Measurements from ENCODE around the gene ABHD1.
"Not testable (repeated sequence)": the region's sequence is repeated elsewhere in the genome, so short reads cannot be mapped to it uniquely, and the experiment has no call there.

ABHD1 gene

DNA sequence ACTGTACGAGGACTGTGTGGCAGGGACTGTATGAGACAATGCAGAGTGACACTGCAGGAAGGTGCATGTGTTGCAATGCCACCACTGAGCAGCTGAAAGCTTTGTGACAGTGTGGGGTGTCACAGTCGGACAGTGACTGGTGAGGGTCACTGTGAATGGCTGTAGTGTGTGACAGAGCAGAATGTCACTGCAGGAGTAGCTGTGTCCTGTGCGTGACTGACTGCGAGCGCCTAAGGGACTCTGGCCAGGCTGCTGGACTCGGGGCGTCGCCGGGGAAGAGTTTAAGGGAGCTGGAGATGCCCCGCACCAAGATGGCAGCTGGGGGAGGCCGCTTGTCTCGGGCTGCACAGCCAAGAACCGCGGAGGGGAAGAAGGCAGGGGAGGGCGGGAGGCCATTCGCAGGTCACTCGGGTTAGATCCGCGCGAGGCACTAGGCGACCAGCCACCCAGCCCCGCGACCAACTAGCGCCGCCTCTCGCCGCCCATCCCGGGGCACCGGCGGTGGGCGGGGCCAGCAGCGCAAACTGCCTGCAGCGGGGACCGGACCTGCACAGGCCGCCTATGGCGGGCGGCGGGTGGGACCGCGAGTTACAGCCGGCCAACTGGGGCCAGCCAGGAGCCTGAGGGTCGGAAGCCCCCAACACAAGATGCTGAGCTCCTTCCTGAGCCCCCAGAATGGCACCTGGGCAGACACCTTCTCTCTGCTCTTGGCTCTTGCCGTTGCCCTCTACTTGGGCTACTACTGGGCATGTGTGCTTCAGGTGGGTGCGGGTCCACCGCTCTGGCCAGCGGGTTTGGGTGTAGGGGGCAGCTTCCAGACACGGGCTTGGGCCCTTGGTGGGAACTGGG is at the start of gene ABHD1:
Gene ABHD1 (plus strand): TSS at position 514 of the 849 bp plus-strand sequence. CDS start 134 bp downstream, at position 648.
- peak; percentile 72 for DNase-seq (ENCODE audit: low spot score)

DNA sequence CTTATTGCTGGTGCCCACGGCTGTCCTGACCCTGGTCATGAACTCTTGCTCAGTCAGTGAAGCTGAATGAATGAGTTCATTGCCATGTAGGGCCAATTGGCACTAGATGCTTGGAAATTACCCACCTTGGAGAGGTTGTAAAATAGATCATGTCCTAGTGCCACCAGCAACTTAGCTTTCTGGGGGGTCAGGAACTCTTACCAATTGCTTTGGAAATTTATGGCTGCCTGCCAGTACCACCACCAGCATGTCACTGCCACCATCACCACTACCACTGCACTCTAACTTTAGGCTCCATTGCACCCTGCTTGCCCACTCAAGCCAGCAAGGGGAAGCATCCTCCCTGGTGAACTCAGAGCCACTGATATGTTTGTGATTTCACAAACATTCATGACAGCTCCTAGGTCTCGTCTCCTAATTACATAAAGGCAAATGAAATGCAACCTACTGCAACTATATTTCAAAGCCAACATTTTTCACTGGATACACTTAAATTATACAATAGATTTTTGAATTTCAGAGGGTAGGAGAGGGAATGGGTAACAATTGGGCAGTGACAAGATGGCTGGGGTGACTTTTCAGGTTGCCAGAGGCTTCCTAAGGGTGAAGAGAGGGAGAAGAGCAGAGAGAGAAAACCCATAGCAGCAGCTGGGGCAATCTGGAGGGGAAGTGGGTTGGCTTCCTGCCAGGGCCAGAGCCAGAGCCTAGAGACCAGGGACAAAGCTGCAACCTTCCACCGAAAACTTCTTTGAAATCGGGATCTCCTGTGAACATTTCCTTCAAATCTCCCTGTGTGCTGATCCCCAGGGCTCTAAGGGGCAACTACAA is 48.7 kb upstream of the ABHD1 start:
- DNase-seq (ENCODE audit: low spot score), result no peak

DNA sequence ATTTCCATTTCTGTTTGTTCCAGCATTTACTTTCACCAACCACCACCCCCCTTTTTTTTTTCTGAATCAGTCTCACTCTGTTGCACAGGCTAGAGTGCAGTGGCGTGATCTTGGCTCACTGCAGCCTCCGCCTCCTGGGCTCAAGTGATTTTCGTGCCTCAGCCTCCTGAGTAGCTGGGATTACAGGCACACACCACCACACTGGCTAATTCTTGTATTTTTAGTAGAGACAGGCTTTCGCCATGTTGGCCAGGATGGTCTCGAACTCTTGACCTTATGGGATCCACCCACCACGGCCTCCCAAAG is 48.1 kb upstream of the ABHD1 start:
- DNase-seq (ENCODE audit: low spot score), result not testable (repeated sequence)

DNA sequence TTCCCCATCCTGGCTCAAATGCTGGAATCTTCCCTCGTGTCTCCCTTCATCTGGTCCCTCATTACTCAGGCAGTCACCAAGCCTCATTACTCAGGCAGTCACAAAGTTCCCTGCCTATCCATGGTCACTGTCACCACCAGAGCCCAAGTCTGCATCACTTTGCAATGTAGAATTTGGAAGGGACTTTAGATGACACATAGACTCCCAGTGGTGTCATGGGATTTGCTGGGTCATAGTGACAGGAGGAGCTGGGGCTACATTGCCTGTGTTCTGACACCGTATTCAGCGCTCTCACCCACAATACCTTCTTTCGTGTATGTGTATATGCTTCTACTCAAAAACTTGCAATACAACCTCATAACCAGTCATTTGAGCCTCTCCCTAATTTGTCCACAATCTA is 47.3 kb upstream of the ABHD1 start:
- DNase-seq (ENCODE audit: low spot score), result no peak

DNA sequence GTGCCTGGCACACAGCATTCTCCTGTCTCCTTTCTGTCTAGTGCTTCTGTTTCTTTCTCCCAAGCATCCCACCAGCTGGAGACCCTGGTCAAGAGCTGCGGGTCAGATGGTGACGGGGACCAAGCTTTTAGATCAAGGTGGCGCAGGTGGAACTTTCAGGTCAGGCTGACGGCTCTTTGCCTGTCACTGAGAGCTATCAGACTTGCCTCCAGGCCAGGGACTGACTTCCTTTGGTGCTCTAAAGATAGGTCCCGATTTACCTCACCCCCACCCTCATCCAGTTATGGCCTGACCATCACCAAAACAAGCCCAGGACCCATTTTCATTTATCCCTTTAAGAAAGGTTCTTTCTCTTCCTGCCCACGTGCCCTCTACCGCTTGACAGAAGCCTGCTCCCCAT is 46.4 kb upstream of the ABHD1 start:
- no peak for DNase-seq (ENCODE audit: low spot score)

DNA sequence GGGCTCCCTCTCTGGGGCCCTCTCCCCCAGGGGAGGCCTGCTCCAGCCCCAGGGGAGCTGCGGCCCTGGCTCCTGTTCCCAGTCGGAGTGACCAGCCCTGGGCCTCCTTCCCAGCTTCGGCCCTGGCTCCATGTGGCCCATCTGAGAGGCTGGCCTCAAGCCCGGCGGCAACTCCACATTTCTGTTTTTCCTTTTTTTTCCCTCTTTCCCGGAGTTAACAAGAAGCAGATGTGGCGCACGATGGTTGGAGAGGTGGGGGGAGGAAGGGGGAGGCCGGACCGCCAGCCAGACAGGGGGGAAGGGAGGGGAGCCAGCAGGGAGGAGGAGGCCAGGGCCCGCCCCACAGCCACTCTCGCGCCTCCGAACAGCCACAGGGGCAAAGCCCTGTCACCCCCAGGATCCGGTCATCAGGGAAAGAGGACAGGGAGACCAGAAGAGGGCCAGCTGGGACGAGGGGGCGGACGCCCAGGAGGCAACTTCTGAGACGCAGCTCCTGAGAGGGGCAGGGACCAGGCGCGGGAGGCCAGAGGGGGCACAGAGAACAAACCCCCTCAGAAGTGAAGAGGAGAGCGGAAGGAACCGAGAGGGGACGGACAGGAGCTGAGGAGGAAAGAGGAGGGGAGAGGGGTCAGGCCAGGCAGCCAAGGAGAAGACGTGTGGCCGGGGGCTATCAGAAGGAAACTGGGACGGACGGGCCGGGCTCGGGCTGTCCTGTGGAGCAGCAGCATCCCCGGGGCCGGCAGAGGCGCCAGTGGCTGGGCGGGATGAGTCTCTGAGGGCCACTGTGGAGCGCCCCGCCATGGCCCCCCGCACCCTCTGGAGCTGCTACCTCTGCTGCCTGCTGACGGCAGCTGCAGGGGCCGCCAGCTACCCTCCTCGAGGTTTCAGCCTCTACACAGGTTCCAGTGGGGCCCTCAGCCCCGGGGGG is 45.1 kb upstream of the ABHD1 start, which contains the start of gene EMILIN1:
Gene EMILIN1 (plus strand): TSS at position 349 of the 928 bp plus-strand sequence. CDS start 451 bp downstream, at position 800.
- DNase-seq (ENCODE audit: low spot score), result no peak

DNA sequence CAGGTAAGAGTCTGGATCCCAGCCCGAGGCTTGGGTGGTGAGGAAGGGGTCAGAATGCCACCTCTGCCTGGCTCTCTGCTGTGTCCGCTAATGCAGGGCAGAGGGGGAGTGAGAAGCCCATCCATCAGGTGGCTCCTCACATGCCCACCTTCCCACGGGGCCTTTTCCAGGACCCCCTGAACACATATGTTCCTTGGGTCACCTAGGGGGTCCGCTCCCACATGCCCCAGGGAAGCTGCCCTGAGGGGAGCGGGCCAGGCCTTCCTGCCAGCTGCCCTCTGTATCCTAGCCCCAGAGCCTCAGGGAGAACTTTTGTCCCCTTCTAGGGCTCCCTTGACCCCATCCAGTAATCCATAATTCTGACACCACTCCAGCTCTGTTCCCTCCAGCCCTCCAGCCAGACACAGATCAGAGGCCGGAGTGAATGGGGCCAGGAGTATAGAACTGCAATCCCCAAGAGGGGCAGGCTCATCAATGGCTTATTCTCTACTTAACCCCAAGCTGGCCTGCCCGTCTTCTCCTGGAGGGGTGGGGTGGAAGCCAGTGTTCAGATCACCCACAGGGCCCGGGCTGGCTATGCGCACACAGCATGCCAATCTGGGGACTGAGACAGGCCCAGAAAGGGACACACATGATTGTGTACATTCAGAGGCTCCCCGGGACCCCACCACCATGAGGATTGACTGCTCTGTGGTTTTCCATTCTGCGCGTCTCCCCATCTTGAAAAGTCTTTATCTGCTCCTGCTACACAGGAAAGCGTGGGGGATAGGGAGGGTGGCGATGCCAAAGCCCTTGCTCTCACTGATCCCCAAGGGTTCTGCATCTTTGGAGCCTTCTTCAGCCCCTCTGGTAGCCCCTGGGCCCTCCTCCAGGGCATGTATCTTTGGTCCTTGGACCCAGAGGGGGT is 44.1 kb upstream of the ABHD1 start:
- DNase-seq (ENCODE audit: low spot score), result no peak

DNA sequence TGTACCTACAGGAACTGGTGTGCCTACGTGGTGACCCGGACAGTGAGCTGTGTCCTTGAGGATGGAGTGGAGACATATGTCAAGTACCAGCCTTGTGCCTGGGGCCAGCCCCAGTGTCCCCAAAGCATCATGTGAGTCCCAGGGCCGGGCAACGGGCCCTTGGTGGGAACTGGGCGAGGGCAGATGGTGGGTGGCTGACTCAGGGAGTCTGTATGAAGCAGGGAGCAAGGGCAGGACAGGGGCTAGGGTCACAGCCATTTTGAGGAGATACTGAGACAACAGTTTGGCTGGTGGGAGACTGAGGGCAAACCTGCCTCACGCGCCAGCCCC is 43.5 kb upstream of the ABHD1 start:
- no peak for DNase-seq (ENCODE audit: low spot score)

DNA sequence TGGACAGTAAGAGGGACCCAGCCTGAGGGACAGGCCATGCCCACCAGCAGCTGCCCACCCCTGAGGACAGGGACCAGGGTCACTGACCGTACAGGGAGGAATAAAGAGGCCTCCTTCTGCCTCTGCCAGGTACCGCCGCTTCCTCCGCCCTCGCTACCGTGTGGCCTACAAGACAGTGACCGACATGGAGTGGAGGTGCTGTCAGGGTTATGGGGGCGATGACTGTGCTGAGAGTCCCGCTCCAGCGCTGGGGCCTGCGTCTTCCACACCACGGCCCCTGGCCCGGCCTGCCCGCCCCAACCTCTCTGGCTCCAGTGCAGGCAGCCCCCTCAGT is 43.0 kb upstream of the ABHD1 start:
- no peak for DNase-seq (ENCODE audit: low spot score)

DNA sequence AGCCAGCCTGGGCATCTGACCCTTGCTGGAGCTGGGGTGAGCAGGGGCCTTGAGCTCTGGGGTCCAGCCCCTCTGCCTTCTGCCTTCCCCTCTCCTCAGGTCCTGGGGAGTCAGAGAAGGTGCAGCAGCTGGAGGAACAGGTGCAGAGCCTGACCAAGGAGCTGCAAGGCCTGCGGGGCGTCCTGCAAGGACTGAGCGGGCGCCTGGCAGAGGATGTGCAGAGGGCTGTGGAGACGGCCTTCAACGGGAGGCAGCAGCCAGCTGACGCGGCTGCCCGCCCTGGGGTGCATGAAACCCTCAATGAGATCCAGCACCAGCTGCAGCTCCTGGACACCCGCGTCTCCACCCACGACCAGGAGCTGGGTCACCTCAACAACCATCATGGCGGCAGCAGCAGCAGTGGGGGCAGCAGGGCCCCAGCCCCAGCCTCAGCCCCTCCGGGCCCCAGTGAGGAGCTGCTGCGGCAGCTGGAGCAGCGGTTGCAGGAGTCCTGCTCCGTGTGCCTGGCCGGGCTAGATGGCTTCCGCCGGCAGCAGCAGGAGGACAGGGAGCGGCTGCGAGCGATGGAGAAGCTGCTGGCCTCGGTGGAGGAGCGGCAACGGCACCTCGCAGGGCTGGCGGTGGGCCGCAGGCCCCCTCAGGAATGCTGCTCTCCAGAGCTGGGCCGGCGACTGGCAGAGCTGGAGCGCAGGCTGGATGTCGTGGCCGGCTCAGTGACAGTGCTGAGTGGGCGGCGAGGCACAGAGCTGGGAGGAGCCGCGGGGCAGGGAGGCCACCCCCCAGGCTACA is 41.4 kb upstream of the ABHD1 start:
- no peak for DNase-seq (ENCODE audit: low spot score)

DNA sequence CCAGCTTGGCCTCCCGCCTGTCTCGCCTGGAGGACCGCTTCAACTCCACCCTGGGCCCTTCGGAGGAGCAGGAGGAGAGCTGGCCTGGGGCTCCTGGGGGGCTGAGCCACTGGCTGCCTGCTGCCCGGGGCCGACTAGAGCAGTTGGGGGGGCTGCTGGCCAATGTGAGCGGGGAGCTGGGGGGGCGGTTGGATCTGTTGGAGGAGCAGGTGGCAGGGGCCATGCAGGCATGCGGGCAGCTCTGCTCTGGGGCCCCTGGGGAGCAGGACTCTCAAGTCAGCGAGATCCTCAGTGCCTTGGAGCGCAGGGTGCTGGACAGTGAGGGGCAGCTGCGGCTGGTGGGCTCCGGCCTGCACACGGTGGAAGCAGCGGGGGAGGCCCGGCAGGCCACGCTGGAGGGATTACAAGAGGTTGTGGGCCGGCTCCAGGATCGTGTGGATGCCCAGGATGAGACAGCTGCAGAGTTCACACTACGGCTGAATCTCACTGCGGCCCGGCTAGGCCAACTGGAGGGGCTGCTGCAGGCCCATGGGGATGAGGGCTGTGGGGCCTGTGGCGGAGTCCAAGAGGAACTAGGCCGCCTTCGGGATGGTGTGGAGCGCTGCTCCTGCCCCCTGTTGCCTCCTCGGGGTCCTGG is 40.7 kb upstream of the ABHD1 start:
- DNase-seq (ENCODE audit: low spot score), result no peak

DNA sequence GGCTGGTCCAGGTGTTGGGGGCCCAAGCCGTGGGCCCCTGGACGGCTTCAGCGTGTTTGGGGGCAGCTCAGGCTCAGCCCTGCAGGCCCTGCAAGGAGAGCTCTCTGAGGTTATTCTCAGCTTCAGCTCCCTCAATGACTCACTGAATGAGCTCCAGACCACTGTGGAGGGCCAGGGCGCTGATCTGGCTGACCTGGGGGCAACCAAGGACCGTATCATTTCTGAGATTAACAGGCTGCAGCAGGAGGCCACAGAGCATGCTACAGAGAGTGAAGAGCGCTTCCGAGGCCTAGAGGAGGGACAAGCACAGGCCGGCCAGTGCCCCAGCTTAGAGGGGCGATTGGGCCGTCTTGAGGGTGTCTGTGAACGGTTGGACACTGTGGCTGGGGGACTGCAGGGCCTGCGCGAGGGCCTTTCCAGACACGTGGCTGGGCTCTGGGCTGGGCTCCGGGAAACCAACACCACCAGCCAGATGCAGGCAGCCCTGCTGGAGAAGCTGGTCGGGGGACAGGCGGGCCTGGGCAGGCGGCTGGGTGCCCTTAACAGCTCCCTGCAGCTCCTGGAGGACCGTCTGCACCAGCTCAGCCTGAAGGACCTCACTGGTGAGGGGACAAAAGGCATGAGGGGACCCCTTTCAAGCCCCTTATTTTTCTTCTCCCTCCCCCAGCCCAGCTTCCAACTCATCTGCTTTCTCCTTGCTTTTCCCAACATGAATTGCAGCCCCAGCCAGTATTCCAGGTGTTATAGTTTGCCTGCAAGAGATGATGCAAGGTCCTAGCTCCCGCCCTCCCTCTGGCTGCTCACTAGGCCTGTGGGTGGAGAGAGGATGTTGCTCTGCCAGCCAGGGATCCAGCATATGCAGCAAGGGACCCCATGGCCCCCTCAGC is 40.0 kb upstream of the ABHD1 start:
- no peak for DNase-seq (ENCODE audit: low spot score)

DNA sequence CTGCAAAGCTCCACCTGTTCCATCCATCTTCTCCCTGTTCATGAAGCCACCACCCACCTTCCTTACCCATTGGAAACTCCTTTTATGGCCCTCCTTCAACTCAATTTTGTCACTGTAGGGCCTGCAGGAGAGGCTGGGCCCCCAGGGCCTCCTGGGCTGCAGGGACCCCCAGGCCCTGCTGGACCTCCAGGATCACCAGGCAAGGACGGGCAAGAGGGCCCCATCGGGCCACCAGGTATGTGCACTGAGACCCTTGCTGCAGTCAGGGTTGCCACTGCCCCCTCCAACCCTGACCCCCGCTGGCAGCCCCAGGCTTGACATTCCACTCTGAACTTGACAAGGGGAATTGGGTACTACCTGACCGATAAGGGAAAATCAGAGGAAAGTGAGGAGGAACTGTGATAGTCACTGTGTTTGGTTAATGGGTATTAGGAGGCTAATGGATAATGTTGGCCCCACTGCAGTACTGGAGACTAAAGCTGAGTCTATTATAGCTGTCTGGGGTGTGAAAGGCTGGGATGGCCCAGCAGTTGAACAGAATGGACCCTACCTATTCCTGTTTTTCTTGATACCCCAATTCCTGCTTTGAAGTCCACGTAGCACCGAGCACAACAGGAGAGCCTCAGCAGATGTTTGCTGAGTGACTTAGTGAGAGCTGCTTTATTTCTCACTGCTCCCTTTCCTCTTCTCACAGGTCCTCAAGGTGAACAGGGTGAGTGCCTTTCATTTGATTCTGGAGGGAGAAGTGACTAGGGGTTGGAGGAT is 39.1 kb upstream of the ABHD1 start:
- no peak for DNase-seq (ENCODE audit: low spot score)

DNA sequence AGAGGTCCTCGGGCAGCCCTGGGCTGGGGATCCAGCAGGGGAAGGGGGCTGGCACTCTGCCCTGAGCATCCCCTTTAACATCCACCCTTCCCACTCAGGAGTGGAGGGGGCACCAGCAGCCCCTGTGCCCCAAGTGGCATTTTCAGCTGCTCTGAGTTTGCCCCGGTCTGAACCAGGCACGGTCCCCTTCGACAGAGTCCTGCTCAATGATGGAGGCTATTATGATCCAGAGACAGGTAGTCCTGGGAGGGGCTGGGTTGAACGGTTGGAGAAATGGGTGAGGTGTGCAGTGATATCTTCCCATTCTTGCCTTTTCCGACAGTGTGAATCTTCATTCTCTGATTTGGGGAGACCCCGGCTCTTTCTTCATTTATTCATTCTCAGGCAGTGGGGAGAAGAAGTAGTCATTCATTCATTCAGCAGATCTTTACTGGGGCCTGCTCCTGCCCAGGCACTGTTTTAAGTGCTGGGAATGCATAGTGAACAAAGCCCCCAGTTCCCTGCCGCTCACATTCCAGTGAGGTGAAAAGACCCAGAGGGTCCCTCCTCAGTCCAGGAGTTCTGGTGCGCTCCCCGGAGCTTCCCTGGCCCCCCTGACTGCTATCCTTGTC is 38.4 kb upstream of the ABHD1 start:
- no peak for DNase-seq (ENCODE audit: low spot score)

DNA sequence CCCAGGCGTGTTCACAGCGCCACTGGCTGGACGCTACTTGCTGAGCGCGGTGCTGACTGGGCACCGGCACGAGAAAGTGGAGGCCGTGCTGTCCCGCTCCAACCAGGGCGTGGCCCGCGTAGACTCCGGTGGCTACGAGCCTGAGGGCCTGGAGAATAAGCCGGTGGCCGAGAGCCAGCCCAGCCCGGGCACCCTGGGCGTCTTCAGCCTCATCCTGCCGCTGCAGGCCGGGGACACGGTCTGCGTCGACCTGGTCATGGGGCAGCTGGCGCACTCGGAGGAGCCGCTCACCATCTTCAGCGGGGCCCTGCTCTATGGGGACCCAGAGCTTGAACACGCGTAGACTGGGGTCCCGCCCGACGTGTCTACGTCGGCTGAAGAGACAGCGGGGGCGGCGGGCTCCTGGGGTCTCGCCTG is 37.9 kb upstream of the ABHD1 start:
- no peak for DNase-seq (ENCODE audit: low spot score)

DNA sequence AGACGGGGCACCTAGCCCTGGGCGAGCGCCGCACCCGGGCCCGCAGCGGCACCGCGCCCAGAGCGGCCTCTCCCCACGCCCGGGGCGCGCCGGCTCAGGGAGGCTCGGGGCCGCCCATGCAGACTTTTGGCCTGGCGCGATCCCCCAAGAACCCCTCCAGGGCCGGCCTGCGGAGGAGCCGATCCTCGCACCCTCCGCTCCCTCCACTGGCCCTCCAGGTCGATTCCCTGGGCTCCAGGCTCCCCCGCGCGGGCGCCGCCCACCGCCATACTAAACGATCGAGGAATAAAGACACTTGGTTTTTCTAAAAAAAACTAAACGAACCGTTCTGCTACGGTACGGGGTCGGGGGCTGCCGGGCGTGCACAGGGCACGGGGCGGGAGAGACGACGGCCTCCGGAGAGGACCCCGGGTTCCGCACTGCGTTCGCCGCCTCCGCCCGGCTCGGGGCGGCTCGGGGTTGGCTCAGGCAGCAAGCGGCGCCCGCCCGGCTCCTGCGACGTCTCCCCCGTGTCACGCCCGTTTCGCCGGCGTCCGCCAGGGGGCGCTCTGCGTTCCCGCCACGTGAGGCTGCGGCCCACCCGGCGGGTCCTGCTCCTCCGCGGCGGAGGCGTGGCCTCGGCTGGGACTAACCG is 37.4 kb upstream of the ABHD1 start:
- DNase-seq (ENCODE audit: low spot score), result peak; percentile 97

Measured in germinal center (tissue), 1 donor.